Stomach (tissue), 4 donors: ENCODE results near the gene USP36.

Source experiments
- CTCF ChIP-seq, 7 experiments: fragments of 450-650 bp in 4 of 7; fragments of 200-600 bp in 3 of 7; sonication (generic) in 3 of 7; IDR thresholded peaks; one replicate each; pipeline ENCODE4 v1.5.1; 2016 to 2019; ENCODE audit warnings: antibody characterized with exemption in 7 of 7, control low read depth in 2 of 7, mild to moderate bottlenecking in 1 of 7
- POLR2AphosphoS5 ChIP-seq, 3 donors: sonication (generic); formaldehyde crosslinking; IDR thresholded peaks; one replicate each; pipeline ENCODE4 v1.6.1; 2016; ENCODE audit warnings: antibody characterized with exemption in 3 of 3

DNA sequence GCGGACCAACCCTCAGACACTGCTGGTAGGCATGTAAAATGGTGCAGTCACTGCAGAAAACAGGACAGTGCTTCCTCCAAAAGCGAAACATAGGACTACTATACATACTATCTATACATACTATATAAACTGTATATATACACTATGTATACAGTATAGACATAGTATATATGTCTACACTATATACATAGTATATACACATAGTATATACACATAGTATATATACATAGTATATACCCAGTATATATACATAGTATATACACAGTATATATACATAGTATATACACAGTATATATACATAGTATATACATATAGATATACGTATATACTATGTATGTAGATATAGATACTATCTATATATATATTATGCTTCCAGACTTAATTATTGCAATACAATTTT, 6.4 kb upstream of the USP36 start:
- TF ChIP-seq CTCF (IDR thresholded peaks at IDR 0.05), result no peak
- no peak for TF ChIP-seq POLR2AphosphoS5 (IDR thresholded peaks at IDR 0.05)
